MCF 10A (cell line): ENCODE measurements around the gene PLET1. TPM values are rescaled to one million over a fixed set of nuclear protein-coding genes. Genes with fewer than 3 reads are reported as not detected.

Experiments used
- BruUV-seq: library from RNA; stranded (reverse); fragments of 400-500 nt; replicated peaks from 2 replicates; lab custom pipeline; 2021; lab: Mats Ljungman, UMichigan
- CTCF ChIA-PET: fragments of 300-600 bp; sonication (Branson Sonifier 250); formaldehyde crosslinking; extraction: SDS; loops from one replicate; lab custom pipeline; 2021; ENCODE audit warnings: antibody characterized with exemption, inconsistent platforms; lab: Yijun Ruan, JAX
- POLR2A ChIA-PET: fragments of 300-600, 350-650 bp; sonication (Branson Sonifier 250); formaldehyde crosslinking; extraction: SDS; loops from one replicate; lab custom pipeline; 2020; ENCODE audit warnings: antibody characterized with exemption, inconsistent platforms; lab: Yijun Ruan, JAX
- DNase-seq: peaks from one replicate; pipeline ENCODE4 v3.0.0-alpha.2; 2018; ENCODE audit not compliant: unreplicated experiment
- H3K27ac Mint-ChIP-seq: one replicate; pipeline ENCODE4 v1.8.0; 2022; ENCODE audit warnings: mild to moderate bottlenecking, low read depth, mixed read lengths; ENCODE audit not compliant: unreplicated experiment
- H3K27me3 Mint-ChIP-seq: one replicate; pipeline ENCODE4 v1.8.0; 2022; ENCODE audit warnings: mixed read lengths; ENCODE audit not compliant: insufficient read depth, unreplicated experiment
- H3K36me3 Mint-ChIP-seq: one replicate; pipeline ENCODE4 v1.8.0; 2022; ENCODE audit warnings: mild to moderate bottlenecking, moderate library complexity, mixed read lengths; ENCODE audit not compliant: insufficient read depth, unreplicated experiment
- H3K4me1 Mint-ChIP-seq: one replicate; pipeline ENCODE4 v1.8.0; 2022; ENCODE audit warnings: mixed read lengths; ENCODE audit not compliant: insufficient read depth, unreplicated experiment
- H3K4me3 Mint-ChIP-seq: one replicate; pipeline ENCODE4 v1.8.0; 2022; ENCODE audit warnings: mild to moderate bottlenecking, moderate library complexity, mixed read lengths; ENCODE audit not compliant: unreplicated experiment
- H3K9me3 Mint-ChIP-seq: one replicate; pipeline ENCODE4 v1.8.0; 2022; ENCODE audit warnings: mixed read lengths; ENCODE audit not compliant: unreplicated experiment
- CTCF ChIP-seq: fragments of 200-600 bp; IDR thresholded peaks from one replicate; pipeline ENCODE4 v1.8.0; 2022; ENCODE audit warnings: antibody characterized with exemption, mild to moderate bottlenecking; ENCODE audit not compliant: unreplicated experiment
- intact Hi-C: fragments of 100-400 bp; cut with micrococcal nuclease; formaldehyde crosslinking; loops from 2 replicates; pipeline ENCODE4 v1.14.1; 2022
- total RNA-seq: library from RNA; stranded (reverse); gene quantifications from 2 replicates; pipeline ENCODE4 v1.2.3, GENCODE V29; 2022

The PLET1 gene
- total RNA-seq, 1 experiment from 2014 or later: not detected

GRCh38 chr11:112274007-112274783, 13.5 kb upstream of the PLET1 start:
- no peaks in the 10 kb centered on the region for H3K27me3 Mint-ChIP-seq
- H3K36me3 Mint-ChIP-seq: no peaks in the 10 kb centered on the region
- intact Hi-C loops: no loop called here

GRCh38 chr11:112273066-112273465, 12.4 kb upstream of the PLET1 start:
- intact Hi-C loops: no loop called here
- H3K4me3 Mint-ChIP-seq: no peak overlapping the region
- CTCF ChIA-PET: interaction anchor here (0.7 to 18.2 kb wide), 4 partner anchors 18 to 161 kb away, joined by 3 to 428 read pairs (median 5); partner anchors contain the start of gene PTS
- no peak for DNase-seq
- POLR2A ChIA-PET: interaction anchor here (0.8 kb wide), 1 partner anchor 89 kb away, joined by 4 read pairs; no protein-coding TSS in a partner anchor
- H3K4me1 Mint-ChIP-seq: peaks cover 5% of the 10 kb centered on the region
- H3K36me3 Mint-ChIP-seq: no peaks in the 10 kb centered on the region
- no peak overlapping the region for H3K27ac Mint-ChIP-seq
- H3K9me3 Mint-ChIP-seq: no peaks in the 10 kb centered on the region
- BruUV-seq: no TSS peak
- H3K27me3 Mint-ChIP-seq: peaks cover 11% of the 10 kb centered on the region
- TF ChIP-seq CTCF: no peak

More at GRCh38 chr11:112274007-112274783, 13.5 kb upstream of the PLET1 start:
- no peaks in the 10 kb centered on the region for H3K9me3 Mint-ChIP-seq
- TF ChIP-seq CTCF: no peak
- no peak for DNase-seq
- CTCF ChIA-PET: interaction anchor here (0.6 to 18.2 kb wide), 4 partner anchors 9 to 340 kb away, joined by 3 to 428 read pairs (median 4); partner anchors contain the start of gene PTS
- no peaks in the 10 kb centered on the region for H3K4me1 Mint-ChIP-seq
- no peak overlapping the region for H3K27ac Mint-ChIP-seq
- POLR2A ChIA-PET: interaction anchor here (0.6 to 0.8 kb wide), 2 partner anchors 57 to 90 kb away, joined by 3 to 4 read pairs; no protein-coding TSS in a partner anchor
- no peak overlapping the region for H3K4me3 Mint-ChIP-seq
- BruUV-seq: no TSS peak

GRCh38 chr11:112271242-112271641, 10.6 kb upstream of the PLET1 start:
- POLR2A ChIA-PET: interaction anchor here (0.7 kb wide), 1 partner anchor 17 kb away, joined by 3 read pairs; no protein-coding TSS in a partner anchor
- peaks cover 5% of the 10 kb centered on the region for H3K4me1 Mint-ChIP-seq
- CTCF ChIA-PET: interaction anchor here (0.6 to 1.0 kb wide), 6 partner anchors 8 to 848 kb away, joined by 3 to 5 read pairs (median 4); no protein-coding TSS in a partner anchor
- no peak for TF ChIP-seq CTCF
- intact Hi-C loops: no loop called here
- H3K36me3 Mint-ChIP-seq: no peaks in the 10 kb centered on the region
- no peak for DNase-seq
- H3K4me3 Mint-ChIP-seq: no peak overlapping the region
- no peak overlapping the region for H3K27ac Mint-ChIP-seq
- no TSS peak for BruUV-seq
- no peaks in the 10 kb centered on the region for H3K9me3 Mint-ChIP-seq
- H3K27me3 Mint-ChIP-seq: peaks cover 13% of the 10 kb centered on the region

- TF ChIP-seq CTCF: no peak
- POLR2A ChIA-PET: interaction anchor here (0.7 kb wide), 1 partner anchor 17 kb away, joined by 3 read pairs; no protein-coding TSS in a partner anchor
- intact Hi-C loops: no loop called here
- peak; percentile 26 for DNase-seq
- Mint-ChIP-seq H3K9me3 (no peaks in the 10 kb centered on the region), H3K36me3 (no peaks in the 10 kb centered on the region), H3K27me3 (peaks cover 13% of the 10 kb centered on the region), H3K4me3 (no peak overlapping the region), H3K27ac (no peak overlapping the region), H3K4me1 (peaks cover 5% of the 10 kb centered on the region)
- BruUV-seq: no TSS peak
- CTCF ChIA-PET: interaction anchor here (0.6 to 1.0 kb wide), 5 partner anchors 9 to 74 kb away, joined by 3 to 5 read pairs (median 4); no protein-coding TSS in a partner anchor
Observed at GRCh38 chr11:112270551-112271180, 10.0 kb upstream of the PLET1 start.
